Right lobe of liver (tissue), 6 donors: Measurements from ENCODE around the gene STMND1. TPM values are rescaled to one million over a fixed set of nuclear protein-coding genes. Genes with fewer than 3 reads are reported as not detected.

Experiments used
- ATAC-seq, 4 donors: fragments of 200-7000 bp; cut with Tn5 transposase; one replicate each; pipeline ENCODE4 v1.9.1; 2020; ENCODE audit warnings: mild to moderate bottlenecking in 4 of 4, moderate library complexity in 4 of 4
- DNase-seq, 3 donors: peaks; one replicate each; pipeline ENCODE4 v3.0.0-alpha.2; 2020
- H3K27ac ChIP-seq, 3 donors: fragments of 200-600 bp; one replicate each; pipeline ENCODE4 v1.8.0; 2022
- H3K27me3 ChIP-seq, 2 donors: fragments of 200-600 bp; one replicate each; pipeline ENCODE4 v1.8.0; 2022
- H3K36me3 ChIP-seq, 4 donors: fragments of 200-600 bp; sonication (generic) in 1 of 4; one replicate each; pipeline versions ENCODE4 v1.5.1 to v1.8.0; 2017 to 2022; ENCODE audit warnings: control low read depth in 1 of 4
- H3K4me1 ChIP-seq, 4 donors: fragments of 200-600 bp; sonication (generic) in 1 of 4; one replicate each; pipeline versions ENCODE4 v1.5.1 to v1.8.0; 2017 to 2022; ENCODE audit warnings: control low read depth in 1 of 4
- H3K4me3 ChIP-seq, 3 donors: fragments of 200-600 bp; one replicate each; pipeline ENCODE4 v1.8.0; 2022
- H3K9me3 ChIP-seq, 4 donors: fragments of 200-600 bp; sonication (generic) in 1 of 4; one replicate each; pipeline versions ENCODE4 v1.5.1 to v1.8.0; 2017 to 2022; ENCODE audit warnings: control low read depth in 1 of 4
- POLR2A ChIP-seq: fragments of 450-650 bp; IDR thresholded peaks from one replicate; pipeline ENCODE4 v1.6.1; 2017; ENCODE audit warnings: antibody characterized with exemption, mild to moderate bottlenecking
- WGBS: methylation state at CpG from one replicate; pipeline ENCODE4 v1.1.6; 2018; ENCODE audit warnings: low coverage, low lambda C conversion rate; ENCODE audit not compliant: insufficient coverage; ENCODE audit errors: missing lambda C conversion rate; 5-methylcytosine and 5-hydroxymethylcytosine counted together
- intact Hi-C, 2 donors: fragments of 100-400 bp; cut with DNase I; formaldehyde crosslinking; loops; one replicate each; pipeline versions ENCODE4 v1.11.2 to v1.14.1; 2022
- total RNA-seq, 6 experiments: library from RNA; depleted of rRNA in 2 of 6; stranded (reverse); fragments of >200 nt in 2 of 6; fragmentation: NEBNext Ultra II Directional in 3 of 6; extraction: Animal tissue kit (Norgen Biotek cat#: 25700) in 3 of 6; gene quantifications; one replicate each; pipeline versions ENCODE4 v1.1.0 to v1.2.4, GENCODE V29; 2016 to 2023
- TF ChIP-seq, protein P1 (sequence below), 4 donors: fragments of 200-600 bp in 3 of 4; fragments of 450-650 bp in 1 of 4; IDR thresholded peaks; one replicate each; pipeline versions ENCODE4 v1.5.1 to v1.8.0; 2016 to 2022; ENCODE audit warnings: antibody characterized with exemption in 4 of 4, mild to moderate bottlenecking in 2 of 4
- donor health status: DM: no; HTN: yes; CAD: no.
- donor health status: DM: no; HTN: no; CAD: no.
- donor health status: DM: no; HTN: no; CAD: no.
- donor health status: DM: no; HTN: yes; CAD: no.
- donor health status: DM: no; HTN: yes; CAD: no.

Gene STMND1
- total RNA-seq, 6 experiments from 2014 or later = 0.25 TPM; not detected in 5

DNA sequence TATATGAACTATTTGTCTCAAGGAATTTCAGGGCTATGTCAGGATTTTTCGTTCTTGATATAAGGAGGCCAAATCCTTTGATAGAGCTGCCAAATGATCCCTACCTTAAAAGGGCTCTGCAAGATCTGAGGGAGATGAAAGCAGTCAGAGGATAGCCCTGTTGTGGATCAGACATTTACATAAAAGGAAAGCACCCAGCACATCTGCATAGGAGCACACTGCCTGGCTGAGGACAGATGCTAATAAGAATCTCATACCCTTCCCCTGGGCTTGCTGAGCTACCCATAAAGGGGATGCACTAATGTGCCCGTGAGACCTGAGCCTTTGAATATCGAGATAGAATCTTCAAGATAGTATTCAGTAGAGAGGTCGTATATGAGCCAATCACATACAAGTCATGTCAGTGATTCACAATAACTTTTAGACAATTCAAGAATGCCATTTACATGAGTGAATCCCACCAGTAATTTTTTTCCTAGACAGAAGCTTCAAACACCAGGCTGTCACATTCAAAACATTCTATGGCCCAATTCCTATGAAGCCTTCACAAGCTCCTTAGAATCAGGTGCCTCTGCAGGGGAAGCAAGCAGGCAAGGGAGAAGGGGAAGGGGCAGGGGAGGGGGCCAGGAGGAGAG lies 71.1 kb downstream of the STMND1 start:
- no peak for TF ChIP-seq POLR2A
- TF ChIP-seq, protein P1, sequence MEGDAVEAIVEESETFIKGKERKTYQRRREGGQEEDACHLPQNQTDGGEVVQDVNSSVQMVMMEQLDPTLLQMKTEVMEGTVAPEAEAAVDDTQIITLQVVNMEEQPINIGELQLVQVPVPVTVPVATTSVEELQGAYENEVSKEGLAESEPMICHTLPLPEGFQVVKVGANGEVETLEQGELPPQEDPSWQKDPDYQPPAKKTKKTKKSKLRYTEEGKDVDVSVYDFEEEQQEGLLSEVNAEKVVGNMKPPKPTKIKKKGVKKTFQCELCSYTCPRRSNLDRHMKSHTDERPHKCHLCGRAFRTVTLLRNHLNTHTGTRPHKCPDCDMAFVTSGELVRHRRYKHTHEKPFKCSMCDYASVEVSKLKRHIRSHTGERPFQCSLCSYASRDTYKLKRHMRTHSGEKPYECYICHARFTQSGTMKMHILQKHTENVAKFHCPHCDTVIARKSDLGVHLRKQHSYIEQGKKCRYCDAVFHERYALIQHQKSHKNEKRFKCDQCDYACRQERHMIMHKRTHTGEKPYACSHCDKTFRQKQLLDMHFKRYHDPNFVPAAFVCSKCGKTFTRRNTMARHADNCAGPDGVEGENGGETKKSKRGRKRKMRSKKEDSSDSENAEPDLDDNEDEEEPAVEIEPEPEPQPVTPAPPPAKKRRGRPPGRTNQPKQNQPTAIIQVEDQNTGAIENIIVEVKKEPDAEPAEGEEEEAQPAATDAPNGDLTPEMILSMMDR (IDR thresholded peaks at IDR 0.05) = no peak
- Histone ChIP-seq H3K4me3 (no peak overlapping the region), H3K9me3 (no peaks in the 10 kb centered on the region), H3K36me3 (no peaks in the 10 kb centered on the region), H3K27ac (no peak overlapping the region), H3K4me1 (no peaks in the 10 kb centered on the region), H3K27me3 (no peaks in the 10 kb centered on the region)
- intact Hi-C loops = no loop called here
- 50% methylated on average over 4 of the region's 4 CpGs for WGBS
- DNase-seq (no peak), ATAC-seq (no peak)

DNA sequence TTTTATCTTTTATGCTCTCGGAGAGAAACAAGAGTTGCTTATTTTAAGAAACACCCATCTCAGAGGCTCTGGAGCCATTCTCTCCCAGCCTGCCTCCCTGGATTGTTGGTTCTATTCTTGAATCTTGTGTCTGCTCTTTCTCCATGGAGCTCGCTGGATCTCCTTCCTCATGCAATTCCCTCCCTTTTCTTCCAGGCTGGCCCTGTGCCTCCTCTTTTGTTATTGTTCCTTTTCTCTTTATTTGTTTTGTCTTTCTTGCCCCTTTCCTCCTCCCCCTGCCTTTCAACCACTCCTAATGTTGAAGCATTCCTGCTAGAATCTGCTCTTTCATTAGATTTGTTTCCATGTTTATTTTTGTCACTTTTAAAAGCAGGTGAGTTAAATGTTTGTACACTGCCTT lies 76.5 kb downstream of the STMND1 start:
- TF ChIP-seq, protein P1 (IDR thresholded peaks at IDR 0.05) = no peak
- no peak for TF ChIP-seq POLR2A
- WGBS = 61% methylated on average over 2 of the region's 2 CpGs
- Histone ChIP-seq H3K36me3 (no peaks in the 10 kb centered on the region), H3K27ac (no peak overlapping the region), H3K4me3 (no peak overlapping the region), H3K9me3 (no peaks in the 10 kb centered on the region), H3K27me3 (no peaks in the 10 kb centered on the region), H3K4me1 (no peaks in the 10 kb centered on the region)
- ATAC-seq (no peak), DNase-seq (no peak)
- intact Hi-C loops = no loop called here

DNA sequence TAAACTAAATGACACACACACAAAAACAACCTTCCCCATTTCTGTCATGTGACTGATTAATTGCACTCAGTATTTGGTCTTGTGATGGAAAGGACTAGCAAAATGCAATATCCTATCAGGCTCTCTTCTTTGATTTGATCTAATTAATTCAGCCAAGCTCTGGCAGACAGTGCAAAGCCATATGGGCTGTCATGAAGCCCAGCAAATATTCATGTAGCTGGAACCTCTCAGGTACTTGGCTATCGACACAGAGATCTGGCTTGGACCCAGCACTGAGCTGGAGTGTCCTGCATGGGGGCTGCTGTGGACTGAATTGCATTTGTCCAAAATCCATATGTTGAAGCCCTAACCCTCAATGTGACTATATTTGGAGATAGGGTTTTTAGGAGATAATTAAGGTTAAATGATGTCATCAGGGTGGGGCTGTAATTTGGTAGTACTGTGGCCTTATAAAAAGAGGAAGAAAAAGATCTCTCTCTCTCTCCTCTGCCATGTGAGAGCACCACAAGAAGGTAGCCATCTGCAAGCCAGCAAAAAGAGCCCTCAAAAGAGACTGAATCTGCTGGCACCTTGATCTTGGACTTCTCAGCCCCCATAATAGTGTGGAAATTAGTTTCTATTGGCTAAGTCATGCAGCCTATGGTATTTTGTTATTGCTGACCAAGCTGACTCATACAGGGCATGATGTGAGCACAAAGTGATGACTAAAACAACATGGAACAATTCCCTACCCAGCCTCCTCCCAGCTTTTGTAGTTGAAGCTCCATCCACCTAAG lies 77.1 kb downstream of the STMND1 start:
- H3K4me3 ChIP-seq = no peak overlapping the region
- H3K36me3 ChIP-seq = no peaks in the 10 kb centered on the region
- H3K4me1 ChIP-seq = no peaks in the 10 kb centered on the region
- ATAC-seq (no peak), DNase-seq (no peak)
- no peaks in the 10 kb centered on the region for H3K27me3 ChIP-seq
- intact Hi-C loops = no loop called here
- WGBS = no CpG with 5 or more reads among the region's 1 CpG
- H3K9me3 ChIP-seq = no peaks in the 10 kb centered on the region
- no peak overlapping the region for H3K27ac ChIP-seq
- TF ChIP-seq POLR2A = no peak
- TF ChIP-seq, protein P1 (IDR thresholded peaks at IDR 0.05) = no peak

DNA sequence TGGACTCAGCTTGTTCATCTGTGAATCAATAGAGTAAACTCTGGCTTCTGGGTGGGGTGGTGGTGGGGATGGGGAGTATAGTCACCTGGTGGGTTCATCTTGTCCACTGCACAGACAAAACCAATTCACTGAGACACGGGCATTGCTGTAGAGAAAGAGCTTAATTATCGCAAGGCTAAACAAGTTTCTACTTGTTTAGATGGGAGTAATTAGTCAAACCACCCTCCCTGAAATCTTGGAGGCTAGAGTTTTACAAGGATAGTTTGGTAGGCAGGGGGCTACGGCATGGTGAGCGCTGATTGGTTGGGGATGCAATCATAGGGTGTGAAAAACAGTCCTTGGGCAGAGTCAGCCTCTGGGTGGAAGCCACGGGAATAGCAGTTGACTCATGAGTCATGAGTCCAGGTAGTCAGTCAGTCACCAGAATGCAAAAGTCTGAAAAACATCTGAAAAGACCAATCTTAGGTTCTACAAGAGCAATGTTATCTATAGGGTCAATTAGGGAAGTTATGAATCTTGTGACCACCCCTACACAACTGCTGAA lies 77.8 kb downstream of the STMND1 start:
- Histone ChIP-seq H3K4me1 (no peaks in the 10 kb centered on the region), H3K4me3 (no peak overlapping the region), H3K36me3 (no peaks in the 10 kb centered on the region), H3K9me3 (no peaks in the 10 kb centered on the region), H3K27ac (no peak overlapping the region), H3K27me3 (no peaks in the 10 kb centered on the region)
- 81% methylated on average over 5 of the region's 5 CpGs for WGBS
- DNase-seq (no peak), ATAC-seq (no peak)
- TF ChIP-seq, protein P1 (IDR thresholded peaks at IDR 0.05) = no peak
- TF ChIP-seq POLR2A = no peak
- intact Hi-C loops = no loop called here

Other genes starting within 250 kb of the STMND1 start
- gene RBM24, start 179.3 kb downstream of the STMND1 start, total RNA-seq = 1 to 10 TPM in 2 of 6 experiments, under 1 TPM in 3, not detected in 1; 0.16 to 1.9 (median 0.60) TPM